Skeletal muscle satellite cell (primary cell): Measurements from ENCODE around the gene RPUSD4.

Experiments used
- H3K27me3 ChIP-seq: 2 replicates; pipeline ENCODE4 v1.7.0; 2013; ENCODE audit warnings: low read length; ENCODE audit not compliant: control insufficient read depth, insufficient read depth
- H3K36me3 ChIP-seq: 2 replicates; pipeline ENCODE4 v1.7.0; 2013; ENCODE audit warnings: mild to moderate bottlenecking, control low read depth, low read length; ENCODE audit not compliant: insufficient read depth
- H3K4me1 ChIP-seq: 2 replicates; pipeline ENCODE4 v1.7.0; 2013; ENCODE audit warnings: low read length; ENCODE audit not compliant: control insufficient read depth, insufficient read depth
- H3K4me2 ChIP-seq: 2 replicates; pipeline ENCODE4 v1.7.0; 2013; ENCODE audit warnings: mild to moderate bottlenecking, low read length
- H3K4me3 ChIP-seq: 2 replicates; pipeline ENCODE4 v1.7.0; 2013; ENCODE audit warnings: low read length
- H3K9ac ChIP-seq: 2 replicates; pipeline ENCODE4 v1.7.0; 2013; ENCODE audit warnings: mild to moderate bottlenecking, low read depth, low read length, moderate library complexity
- H3K9me3 ChIP-seq: replicated peaks from 2 replicates; pipeline ENCODE4 v1.7.0; 2013; ENCODE audit warnings: mild to moderate bottlenecking, control low read depth, low read length

RPUSD4 gene

GRCh38 chr11:126161023-126161391, 50.4 kb downstream of the RPUSD4 start:
- Histone ChIP-seq H3K36me3 (no peaks in the 10 kb centered on the region), H3K9me3 (no peaks in the 10 kb centered on the region), H3K27me3 (peaks cover 5% of the 10 kb centered on the region), H3K4me1 (peaks cover 13% of the 10 kb centered on the region), H3K4me2 (no peak overlapping the region), H3K9ac (no peak overlapping the region), H3K4me3 (no peak overlapping the region)

GRCh38 chr11:126160345-126161022, 51.0 kb downstream of the RPUSD4 start:
- Histone ChIP-seq H3K27me3 (peaks cover under 1% of the 10 kb centered on the region), H3K4me2 (no peak overlapping the region), H3K9ac (no peak overlapping the region), H3K9me3 (no peaks in the 10 kb centered on the region), H3K36me3 (no peaks in the 10 kb centered on the region), H3K4me3 (no peak overlapping the region), H3K4me1 (peaks cover 13% of the 10 kb centered on the region)

- Histone ChIP-seq H3K4me2 (no peak overlapping the region), H3K36me3 (no peaks in the 10 kb centered on the region), H3K4me1 (peaks cover 13% of the 10 kb centered on the region), H3K27me3 (no peaks in the 10 kb centered on the region), H3K9me3 (no peaks in the 10 kb centered on the region), H3K4me3 (no peak overlapping the region), H3K9ac (no peak overlapping the region)
Measured at GRCh38 chr11:126159719-126160344, 51.6 kb downstream of the RPUSD4 start.

GRCh38 chr11:126158054-126158791, 53.2 kb downstream of the RPUSD4 start:
- Histone ChIP-seq H3K27me3 (no peaks in the 10 kb centered on the region), H3K9me3 (no peaks in the 10 kb centered on the region), H3K4me2 (no peak overlapping the region), H3K4me3 (no peak overlapping the region), H3K4me1 (peaks cover 9% of the 10 kb centered on the region), H3K9ac (no peak overlapping the region), H3K36me3 (no peaks in the 10 kb centered on the region)

GRCh38 chr11:126157326-126158030, 54.0 kb downstream of the RPUSD4 start:
- Histone ChIP-seq H3K9me3 (no peaks in the 10 kb centered on the region), H3K36me3 (no peaks in the 10 kb centered on the region), H3K4me1 (peaks cover 2% of the 10 kb centered on the region)

GRCh38 chr11:126156814-126157213, 54.6 kb downstream of the RPUSD4 start:
- Histone ChIP-seq H3K9me3 (no peaks in the 10 kb centered on the region), H3K4me3 (no peak overlapping the region), H3K9ac (no peak overlapping the region), H3K27me3 (no peaks in the 10 kb centered on the region), H3K4me2 (no peak overlapping the region), H3K4me1 (no peaks in the 10 kb centered on the region), H3K36me3 (no peaks in the 10 kb centered on the region)

More at GRCh38 chr11:126157326-126158030, 54.0 kb downstream of the RPUSD4 start:
- Histone ChIP-seq H3K4me2 (no peak overlapping the region), H3K4me3 (no peak overlapping the region), H3K9ac (no peak overlapping the region), H3K27me3 (no peaks in the 10 kb centered on the region)

GRCh38 chr11:126155402-126156187, 55.9 kb downstream of the RPUSD4 start:
- Histone ChIP-seq H3K9me3 (no peaks in the 10 kb centered on the region), H3K9ac (no peak overlapping the region), H3K36me3 (no peaks in the 10 kb centered on the region), H3K4me3 (no peak overlapping the region), H3K4me1 (no peaks in the 10 kb centered on the region), H3K4me2 (no peak overlapping the region), H3K27me3 (peaks cover 6% of the 10 kb centered on the region)

- Histone ChIP-seq H3K27me3 (peaks cover 11% of the 10 kb centered on the region), H3K36me3 (no peaks in the 10 kb centered on the region), H3K9ac (no peak overlapping the region), H3K9me3 (no peaks in the 10 kb centered on the region), H3K4me1 (no peaks in the 10 kb centered on the region), H3K4me3 (no peak overlapping the region), H3K4me2 (no peak overlapping the region)
Measured at GRCh38 chr11:126154691-126155090, 56.8 kb downstream of the RPUSD4 start.

GRCh38 chr11:126153972-126154371, 57.5 kb downstream of the RPUSD4 start:
- no peak overlapping the region for H3K4me2 ChIP-seq
- no peak overlapping the region for H3K9ac ChIP-seq
- H3K4me3 ChIP-seq, result no peak overlapping the region
- H3K27me3 ChIP-seq, result peaks cover 11% of the 10 kb centered on the region
- H3K36me3 ChIP-seq, result no peaks in the 10 kb centered on the region
- no peaks in the 10 kb centered on the region for H3K9me3 ChIP-seq
- H3K4me1 ChIP-seq, result no peaks in the 10 kb centered on the region

GRCh38 chr11:126153006-126153405, 58.4 kb downstream of the RPUSD4 start:
- H3K9me3 ChIP-seq, result no peaks in the 10 kb centered on the region
- H3K36me3 ChIP-seq, result no peaks in the 10 kb centered on the region
- no peak overlapping the region for H3K4me2 ChIP-seq
- H3K27me3 ChIP-seq, result peaks cover 11% of the 10 kb centered on the region
- no peak overlapping the region for H3K9ac ChIP-seq
- no peak overlapping the region for H3K4me3 ChIP-seq
- H3K4me1 ChIP-seq, result no peaks in the 10 kb centered on the region

GRCh38 chr11:126152586-126152985, 58.9 kb downstream of the RPUSD4 start:
- peaks cover 11% of the 10 kb centered on the region for H3K27me3 ChIP-seq
- no peak overlapping the region for H3K9ac ChIP-seq
- H3K4me1 ChIP-seq, result no peaks in the 10 kb centered on the region
- no peak overlapping the region for H3K4me3 ChIP-seq
- H3K9me3 ChIP-seq, result no peaks in the 10 kb centered on the region
- no peaks in the 10 kb centered on the region for H3K36me3 ChIP-seq
- no peak overlapping the region for H3K4me2 ChIP-seq
